Colon (tissue), 2 donors: ENCODE data around the gene LRP11.

Experiments used
- FAIRE-seq: peaks from 2 replicates; lab custom pipeline; 2012; peaks lifted over from hg19 to GRCh38; lab: Jason Lieb, UNC
- donor health status: control.
- donor health status: control.

The LRP11 gene

GRCh38 chr6:149781715-149782114, 82.4 kb downstream of the LRP11 start:
- FAIRE-seq = no peak

- no peak for FAIRE-seq
These were observed 84.6 kb downstream of the LRP11 start for GRCh38 chr6:149779644-149779963.

GRCh38 chr6:149777624-149778023, 86.5 kb downstream of the LRP11 start:
- FAIRE-seq = no peak

DNA sequence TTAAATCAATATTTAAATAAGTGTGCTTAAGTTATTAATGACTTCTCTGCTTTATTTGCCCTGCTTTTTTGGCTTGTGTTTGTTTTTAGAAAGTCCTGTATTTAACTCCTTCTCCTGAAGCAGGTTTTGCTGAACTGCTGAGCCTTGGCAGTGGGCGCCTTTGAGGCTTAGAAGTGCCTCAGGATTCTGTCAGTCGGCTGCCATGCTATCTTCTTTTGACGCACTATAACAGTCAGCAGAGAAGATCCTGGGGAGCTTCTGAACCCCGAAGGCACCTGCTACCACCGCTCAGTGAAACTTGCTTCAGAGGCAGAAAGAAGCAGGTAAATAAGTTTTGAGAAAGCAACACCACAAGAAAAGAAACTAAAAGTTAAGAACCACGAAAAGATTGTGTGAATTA, 92.2 kb downstream of the LRP11 start:
- FAIRE-seq = no peak

- FAIRE-seq = no peak
These were observed 93.0 kb downstream of the LRP11 start for GRCh38 chr6:149771185-149771584.

DNA sequence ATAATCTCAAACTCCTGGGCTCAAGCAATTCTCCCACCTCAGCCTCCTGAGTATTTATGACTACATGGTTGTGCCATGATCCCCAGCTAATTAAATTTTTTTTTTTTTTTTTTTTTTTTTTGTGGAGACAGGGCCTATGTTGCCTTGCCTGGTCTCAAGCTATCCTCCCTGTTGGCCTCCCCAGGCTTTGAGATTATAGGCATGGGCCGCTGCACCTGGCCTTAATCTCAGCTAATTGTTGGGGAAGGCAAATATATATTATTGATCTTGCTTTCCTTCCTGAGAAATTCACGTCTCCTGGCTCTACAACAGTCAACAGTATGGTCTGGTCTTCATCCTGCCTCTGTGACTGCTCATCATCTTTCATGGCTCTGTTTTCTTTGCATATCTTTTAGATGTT, 94.5 kb downstream of the LRP11 start:
- no peak for FAIRE-seq
